HUES64 (cell line): ENCODE data around the gene NMRK2.
"Not testable (repeated sequence)": the region's sequence is repeated elsewhere in the genome, so short reads cannot be mapped to it uniquely, and the experiment has no call there.

Experiments used
- H3K27ac ChIP-seq: 2 replicates; pipeline ENCODE4 v1.7.0; 2013; ENCODE audit warnings: low read depth, low read length, inconsistent platforms
- H3K27me3 ChIP-seq: 2 replicates; pipeline ENCODE4 v1.6.1; 2013; ENCODE audit warnings: mild to moderate bottlenecking, low read length; ENCODE audit not compliant: insufficient read depth
- H3K36me3 ChIP-seq: 2 replicates; pipeline ENCODE4 v1.6.1; 2013; ENCODE audit warnings: mild to moderate bottlenecking, low read length; ENCODE audit not compliant: insufficient read depth
- H3K4me1 ChIP-seq: 2 replicates; pipeline ENCODE4 v1.6.1; 2013; ENCODE audit warnings: mild to moderate bottlenecking, low read length, moderate library complexity; ENCODE audit not compliant: insufficient read depth
- H3K4me3 ChIP-seq: 2 replicates; pipeline ENCODE4 v1.5.1; 2013; ENCODE audit warnings: mild to moderate bottlenecking, low read length, moderate library complexity
- H3K9ac ChIP-seq: 2 replicates; pipeline ENCODE4 v1.6.1; 2013; ENCODE audit warnings: mild to moderate bottlenecking, low read depth, low read length
- H3K9me3 ChIP-seq: 2 replicates; pipeline ENCODE4 v1.6.1; 2013; ENCODE audit warnings: low read depth, low read length; ENCODE audit not compliant: insufficient read depth
- whole genome bisulfite sequencing: fragments of 150-250, 120-280 bp; methylation state at CpG from one replicate; pipeline ENCODE4 v1.1.7; 2013; ENCODE audit warnings: missing lambda C conversion rate; 5-methylcytosine and 5-hydroxymethylcytosine counted together

NMRK2 gene

GRCh38 chr19:3938300-3938950 lies 5.6 kb downstream of the NMRK2 start:
- H3K4me3 ChIP-seq, H3K27ac ChIP-seq, H3K9ac ChIP-seq, H3K9me3 ChIP-seq, H3K27me3 ChIP-seq, H3K4me1 ChIP-seq: not testable (repeated sequence)
- 97% methylated on average over 21 of the region's 22 CpGs for WGBS
- H3K36me3 ChIP-seq: peaks cover 22% of the 10 kb centered on the region; the same call in 1 of the 2 replicates

- WGBS: 97% methylated on average over 8 of the region's 8 CpGs
- H3K27me3 ChIP-seq: no peaks in the 10 kb centered on the region
- H3K27ac ChIP-seq: no peak overlapping the region
- H3K4me3 ChIP-seq: no peak overlapping the region
- no peaks in the 10 kb centered on the region for H3K9me3 ChIP-seq
- peaks cover 26% of the 10 kb centered on the region for H3K36me3 ChIP-seq
- no peaks in the 10 kb centered on the region for H3K4me1 ChIP-seq
- no peak overlapping the region for H3K9ac ChIP-seq
Measured at GRCh38 chr19:3942790-3943409, 10.0 kb downstream of the NMRK2 start.

GRCh38 chr19:3944018-3944721 lies 11.3 kb downstream of the NMRK2 start:
- H3K9ac ChIP-seq: no peak overlapping the region
- no peaks in the 10 kb centered on the region for H3K27me3 ChIP-seq
- no peak overlapping the region for H3K4me3 ChIP-seq
- H3K27ac ChIP-seq: no peak overlapping the region
- H3K9me3 ChIP-seq: no peaks in the 10 kb centered on the region
- peaks cover 26% of the 10 kb centered on the region for H3K36me3 ChIP-seq
- WGBS: 94% methylated on average over 10 of the region's 11 CpGs
- no peaks in the 10 kb centered on the region for H3K4me1 ChIP-seq

GRCh38 chr19:3945838-3946237 lies 13.0 kb downstream of the NMRK2 start:
- Histone ChIP-seq H3K36me3 (peaks cover 22% of the 10 kb centered on the region), H3K9ac (no peak overlapping the region), H3K9me3 (no peaks in the 10 kb centered on the region), H3K27me3 (no peaks in the 10 kb centered on the region), H3K4me1 (no peaks in the 10 kb centered on the region), H3K27ac (no peak overlapping the region), H3K4me3 (no peak overlapping the region)
- WGBS: 75% methylated on average over 2 of the region's 2 CpGs

GRCh38 chr19:3947316-3947933 lies 14.6 kb downstream of the NMRK2 start:
- not testable (repeated sequence) for H3K27me3 ChIP-seq, H3K9me3 ChIP-seq, H3K9ac ChIP-seq, H3K4me1 ChIP-seq, H3K27ac ChIP-seq, H3K4me3 ChIP-seq
- H3K36me3 ChIP-seq: peaks cover 13% of the 10 kb centered on the region
- 92% methylated on average over 15 of the region's 15 CpGs for WGBS

GRCh38 chr19:3949294-3949693 lies 16.4 kb downstream of the NMRK2 start:
- peaks cover 2% of the 10 kb centered on the region for H3K36me3 ChIP-seq
- no peak overlapping the region for H3K27ac ChIP-seq
- no peaks in the 10 kb centered on the region for H3K4me1 ChIP-seq
- 90% methylated on average over 11 of the region's 11 CpGs for WGBS
- no peak overlapping the region for H3K4me3 ChIP-seq
- H3K9ac ChIP-seq: no peak overlapping the region
- H3K27me3 ChIP-seq: no peaks in the 10 kb centered on the region
- no peaks in the 10 kb centered on the region for H3K9me3 ChIP-seq

- Histone ChIP-seq H3K27ac (no peak overlapping the region), H3K9ac (no peak overlapping the region), H3K36me3 (no peaks in the 10 kb centered on the region), H3K4me3 (no peak overlapping the region), H3K9me3 (no peaks in the 10 kb centered on the region), H3K4me1 (no peaks in the 10 kb centered on the region), H3K27me3 (no peaks in the 10 kb centered on the region)
- 77% methylated on average over 18 of the region's 20 CpGs for WGBS
Measured at GRCh38 chr19:3949997-3950859, 17.4 kb downstream of the NMRK2 start.

GRCh38 chr19:3950871-3951861 lies 18.3 kb downstream of the NMRK2 start:
- Histone ChIP-seq H3K9ac (no peak overlapping the region; the same call in 1 of the 2 replicates), H3K36me3 (peaks cover 3% of the 10 kb centered on the region; the same call in 1 of the 2 replicates), H3K27me3 (no peaks in the 10 kb centered on the region), H3K27ac (peak overlapping the region; percentile 18; the same call in 1 of the 2 replicates), H3K9me3 (no peaks in the 10 kb centered on the region), H3K4me3 (no peak overlapping the region), H3K4me1 (no peaks in the 10 kb centered on the region)
- 79% methylated on average over 41 of the region's 41 CpGs for WGBS

- peaks cover 12% of the 10 kb centered on the region for H3K36me3 ChIP-seq
- not testable (repeated sequence) for H3K4me1 ChIP-seq, H3K4me3 ChIP-seq, H3K9me3 ChIP-seq, H3K27me3 ChIP-seq, H3K9ac ChIP-seq, H3K27ac ChIP-seq
- WGBS: 92% methylated on average over 9 of the region's 9 CpGs
Measured at GRCh38 chr19:3952755-3953276, 19.9 kb downstream of the NMRK2 start.

GRCh38 chr19:3954107-3954506 lies 21.2 kb downstream of the NMRK2 start:
- no peaks in the 10 kb centered on the region for H3K27me3 ChIP-seq
- no peaks in the 10 kb centered on the region for H3K4me1 ChIP-seq
- H3K36me3 ChIP-seq: peaks cover 25% of the 10 kb centered on the region
- H3K9me3 ChIP-seq: no peaks in the 10 kb centered on the region
- H3K27ac ChIP-seq: peak overlapping the region; percentile 46; the same call in 1 of the 2 replicates
- no peak overlapping the region for H3K9ac ChIP-seq
- no peak overlapping the region for H3K4me3 ChIP-seq
- 93% methylated on average over 12 of the region's 12 CpGs for WGBS
